Neural progenitor cell (in vitro differentiated cells): Measurements from ENCODE around the gene ZNF521.

Source experiments
- CTCF ChIP-seq: fragments of 200-600 bp; sonication (generic); IDR thresholded peaks from 2 replicates; pipeline ENCODE4 v1.5.1; 2017; ENCODE audit warnings: antibody characterized with exemption, mild to moderate bottlenecking
- EZH2 ChIP-seq: fragments of 200-600 bp; sonication (generic); IDR thresholded peaks from 2 replicates; pipeline ENCODE4 v1.6.1; 2017; ENCODE audit warnings: antibody characterized with exemption, mild to moderate bottlenecking, moderate library complexity
- EZH2phosphoT487 ChIP-seq: fragments of 200-600 bp; sonication (generic); IDR thresholded peaks from 2 replicates; pipeline ENCODE4 v1.6.1; 2017; ENCODE audit warnings: antibody characterized with exemption

- TF ChIP-seq EZH2phosphoT487, result no peak
- no peak for TF ChIP-seq CTCF
- no peak for TF ChIP-seq EZH2
These were observed 277.0 kb downstream of the ZNF521 start for GRCh38 chr18:25074925-25075324.
